ENCODE data around the gene METTL21A. TPM values are rescaled to one million over a fixed set of nuclear protein-coding genes. Genes with fewer than 3 reads are reported as not detected.

METTL21A gene
- total RNA-seq, 1 donor from 2014 or later = 33.4 TPM

GRCh38 chr2:207571370-207571769 lies 53.8 kb downstream of the METTL21A start:
- H3K27ac Mint-ChIP-seq (ENCODE audit: unreplicated experiment) = no peak overlapping the region
- H3K4me1 Mint-ChIP-seq = no peaks in the 10 kb centered on the region
- DNase-seq (ENCODE audit: low read depth, low spot score) = no peak
- no peak for TF ChIP-seq CTCF (conservative IDR thresholded peaks at IDR 0.05)
- no peaks in the 10 kb centered on the region for H3K27me3 Mint-ChIP-seq (ENCODE audit: low read depth)
- no peaks in the 10 kb centered on the region for H3K9me3 Mint-ChIP-seq
- H3K4me3 Mint-ChIP-seq = no peak overlapping the region
- peaks cover 21% of the 10 kb centered on the region for H3K36me3 Mint-ChIP-seq (ENCODE audit: low read depth)

- Mint-ChIP-seq H3K36me3 (ENCODE audit: low read depth) (peaks cover 16% of the 10 kb centered on the region), H3K27me3 (ENCODE audit: low read depth) (no peaks in the 10 kb centered on the region), H3K4me3 (no peak overlapping the region), H3K4me1 (no peaks in the 10 kb centered on the region), H3K27ac (ENCODE audit: unreplicated experiment) (no peak overlapping the region), H3K9me3 (no peaks in the 10 kb centered on the region)
- no peak for TF ChIP-seq CTCF (conservative IDR thresholded peaks at IDR 0.05)
- no peak for DNase-seq (ENCODE audit: low read depth, low spot score)
Measured at GRCh38 chr2:207567671-207568070, 57.5 kb downstream of the METTL21A start.

- H3K4me1 Mint-ChIP-seq = no peaks in the 10 kb centered on the region
- no peak for DNase-seq (ENCODE audit: low read depth, low spot score)
- H3K27me3 Mint-ChIP-seq (ENCODE audit: low read depth) = no peaks in the 10 kb centered on the region
- H3K27ac Mint-ChIP-seq (ENCODE audit: unreplicated experiment) = no peak overlapping the region
- H3K4me3 Mint-ChIP-seq = no peak overlapping the region
- peaks cover 14% of the 10 kb centered on the region for H3K36me3 Mint-ChIP-seq (ENCODE audit: low read depth)
- no peaks in the 10 kb centered on the region for H3K9me3 Mint-ChIP-seq
- no peak for TF ChIP-seq CTCF (conservative IDR thresholded peaks at IDR 0.05)
Measured at GRCh38 chr2:207565736-207566500, 59.3 kb downstream of the METTL21A start.

Other genes starting within 250 kb of the METTL21A start
- gene CREB1, start 95.4 kb downstream of the METTL21A start, total RNA-seq = 91.7 and 115 TPM in 2 replicates
- gene CCNYL1, start 86.2 kb upstream of the METTL21A start, total RNA-seq = 24.3 and 26.5 TPM in 2 replicates
- gene FZD5, start 144.5 kb upstream of the METTL21A start, total RNA-seq = 2.4 and 2.5 TPM in 2 replicates

Data from neural crest cell (in vitro differentiated cells).